Measurements from ENCODE around the gene LETM1. TPM values are rescaled to one million over a fixed set of nuclear protein-coding genes. Genes with fewer than 3 reads are reported as not detected.

The LETM1 gene
- total RNA-seq, 2 donors from 2014 or later = 45.7 to 52.4 TPM

- WGBS, 2 experiments (ENCODE audit: insufficient coverage in 1 of 2, insufficient read length in 1 of 2) = 93 to 95% methylated on average over 19 to 22 of the region's 22 CpGs
- Mint-ChIP-seq H3K4me1 (no peaks in the 10 kb centered on the region), H3K27ac (no peak overlapping the region), H3K27me3 (ENCODE audit: insufficient read depth) (no peaks in the 10 kb centered on the region), H3K4me3 (no peak overlapping the region), H3K36me3 (ENCODE audit: low read depth) (peaks cover 13% of the 10 kb centered on the region), H3K9me3 (no peaks in the 10 kb centered on the region)
- Histone ChIP-seq H3K4me1 (ENCODE audit: control insufficient read depth, insufficient read depth, low read length) (no peaks in the 10 kb centered on the region), H3K27ac (ENCODE audit: low read depth, low read length) (no peak overlapping the region), H3K9ac (ENCODE audit: extremely low read depth, low read length, poor library complexity, severe bottlenecking) (no peak overlapping the region), H3K4me3 (ENCODE audit: low read length) (no peak overlapping the region), H3K36me3 (ENCODE audit: control insufficient read depth, insufficient read depth, low read length) (no peaks in the 10 kb centered on the region), H3K9me3 (ENCODE audit: control insufficient read depth, low read length) (no peaks in the 10 kb centered on the region), H3K27me3 (ENCODE audit: control insufficient read depth, insufficient read depth, low read length, poor library complexity, severe bottlenecking) (no peaks in the 10 kb centered on the region)
- TF ChIP-seq CTCF (conservative IDR thresholded peaks at IDR 0.05) = no peak
- no peak for DNase-seq
Observed at GRCh38 chr4:1802151-1802715, 53.7 kb downstream of the LETM1 start.

- no peaks in the 10 kb centered on the region for H3K36me3 ChIP-seq (ENCODE audit: control insufficient read depth, insufficient read depth, low read length)
- Mint-ChIP-seq H3K36me3 (ENCODE audit: low read depth) (peaks cover 13% of the 10 kb centered on the region), H3K4me1 (no peaks in the 10 kb centered on the region)
Observed at GRCh38 chr4:1801286-1801958, 54.5 kb downstream of the LETM1 start.

GRCh38 chr4:1800805-1801204, 55.2 kb downstream of the LETM1 start:
- H3K27ac Mint-ChIP-seq = no peak overlapping the region
- H3K9ac ChIP-seq (ENCODE audit: extremely low read depth, low read length, poor library complexity, severe bottlenecking) = no peak overlapping the region

More at GRCh38 chr4:1801286-1801958, 54.5 kb downstream of the LETM1 start:
- DNase-seq = no peak
- H3K4me3 Mint-ChIP-seq = no peak overlapping the region
- Histone ChIP-seq H3K4me3 (ENCODE audit: low read length) (no peak overlapping the region), H3K27ac (ENCODE audit: low read depth, low read length) (no peak overlapping the region), H3K9ac (ENCODE audit: extremely low read depth, low read length, poor library complexity, severe bottlenecking) (no peak overlapping the region), H3K27me3 (ENCODE audit: control insufficient read depth, insufficient read depth, low read length, poor library complexity, severe bottlenecking) (no peaks in the 10 kb centered on the region), H3K4me1 (ENCODE audit: control insufficient read depth, insufficient read depth, low read length) (no peaks in the 10 kb centered on the region), H3K9me3 (ENCODE audit: control insufficient read depth, low read length) (no peaks in the 10 kb centered on the region)
- WGBS, 2 experiments (ENCODE audit: insufficient coverage in 1 of 2, insufficient read length in 1 of 2) = 96 to 97% methylated on average over 33 to 56 of the region's 56 CpGs
- H3K9me3 Mint-ChIP-seq = no peaks in the 10 kb centered on the region
- no peak overlapping the region for H3K27ac Mint-ChIP-seq
- no peak for TF ChIP-seq CTCF (conservative IDR thresholded peaks at IDR 0.05)
- H3K27me3 Mint-ChIP-seq (ENCODE audit: insufficient read depth) = no peaks in the 10 kb centered on the region

More at GRCh38 chr4:1800805-1801204, 55.2 kb downstream of the LETM1 start:
- Histone ChIP-seq H3K9me3 (ENCODE audit: control insufficient read depth, low read length) (no peaks in the 10 kb centered on the region), H3K4me3 (ENCODE audit: low read length) (no peak overlapping the region), H3K27ac (ENCODE audit: low read depth, low read length) (no peak overlapping the region), H3K27me3 (ENCODE audit: control insufficient read depth, insufficient read depth, low read length, poor library complexity, severe bottlenecking) (no peaks in the 10 kb centered on the region), H3K36me3 (ENCODE audit: control insufficient read depth, insufficient read depth, low read length) (no peaks in the 10 kb centered on the region), H3K4me1 (ENCODE audit: control insufficient read depth, insufficient read depth, low read length) (peaks cover 2% of the 10 kb centered on the region)
- Mint-ChIP-seq H3K27me3 (ENCODE audit: insufficient read depth) (no peaks in the 10 kb centered on the region), H3K9me3 (no peaks in the 10 kb centered on the region), H3K4me1 (no peaks in the 10 kb centered on the region), H3K36me3 (ENCODE audit: low read depth) (peaks cover 13% of the 10 kb centered on the region), H3K4me3 (no peak overlapping the region)
- 88 to 95% methylated on average over 7 to 10 of the region's 10 CpGs for WGBS, 2 experiments (ENCODE audit: insufficient coverage in 1 of 2, insufficient read length in 1 of 2)
- DNase-seq = no peak
- no peak for TF ChIP-seq CTCF (conservative IDR thresholded peaks at IDR 0.05)
